Stimulated activated memory B cell treated with anti-CD40 and anti-IgM and Interleukin-4, amounts not matched to agents 10 μg/mL and 1 μg/mL and 100 μg/mL, for 72 hours (primary cell): ENCODE measurements around the gene NXT2.

Source experiments
- ATAC-seq: fragments of 150-1000 bp; cut with Tn5 transposase; 2 replicates; pipeline ENCODE4 v1.10.0; 2021
- H3K27ac Mint-ChIP-seq: one replicate; pipeline ENCODE4 v1.8.0; 2022; ENCODE audit warnings: mild to moderate bottlenecking, mixed read lengths
- H3K27me3 Mint-ChIP-seq: one replicate; pipeline ENCODE4 v1.8.0; 2022; ENCODE audit warnings: mixed read lengths
- H3K36me3 Mint-ChIP-seq: one replicate; pipeline ENCODE4 v1.8.0; 2022; ENCODE audit warnings: mixed read lengths
- H3K4me1 Mint-ChIP-seq: one replicate; pipeline ENCODE4 v1.8.0; 2022; ENCODE audit warnings: mixed read lengths
- H3K4me3 Mint-ChIP-seq: one replicate; pipeline ENCODE4 v1.8.0; 2022; ENCODE audit warnings: mild to moderate bottlenecking, moderate library complexity, mixed read lengths
- H3K9me3 Mint-ChIP-seq: one replicate; pipeline ENCODE4 v1.8.0; 2022; ENCODE audit warnings: mixed read lengths

NXT2 gene

GRCh38 chrX:109577055-109577454 is 40.4 kb downstream of the NXT2 start:
- peaks cover 4% of the 10 kb centered on the region for H3K9me3 Mint-ChIP-seq
- no peaks in the 10 kb centered on the region for H3K4me1 Mint-ChIP-seq
- no peaks in the 10 kb centered on the region for H3K27me3 Mint-ChIP-seq
- no peak overlapping the region for H3K27ac Mint-ChIP-seq
- H3K36me3 Mint-ChIP-seq = no peaks in the 10 kb centered on the region
- no peak overlapping the region for H3K4me3 Mint-ChIP-seq
- no peak for ATAC-seq

GRCh38 chrX:109578916-109579315 is 42.3 kb downstream of the NXT2 start:
- H3K4me1 Mint-ChIP-seq = no peaks in the 10 kb centered on the region

GRCh38 chrX:109585488-109585887 is 48.8 kb downstream of the NXT2 start:
- ATAC-seq = no peak
- no peak overlapping the region for H3K27ac Mint-ChIP-seq
- no peak overlapping the region for H3K4me3 Mint-ChIP-seq
- no peaks in the 10 kb centered on the region for H3K9me3 Mint-ChIP-seq
- H3K4me1 Mint-ChIP-seq = no peaks in the 10 kb centered on the region
- no peaks in the 10 kb centered on the region for H3K36me3 Mint-ChIP-seq
- H3K27me3 Mint-ChIP-seq = no peaks in the 10 kb centered on the region

More at GRCh38 chrX:109578916-109579315, 42.3 kb downstream of the NXT2 start:
- Mint-ChIP-seq H3K27me3 (no peaks in the 10 kb centered on the region), H3K27ac (no peak overlapping the region), H3K36me3 (no peaks in the 10 kb centered on the region), H3K4me3 (no peak overlapping the region), H3K9me3 (no peaks in the 10 kb centered on the region)
- no peak for ATAC-seq

GRCh38 chrX:109590176-109590575 is 53.5 kb downstream of the NXT2 start:
- Mint-ChIP-seq H3K27me3 (no peaks in the 10 kb centered on the region), H3K36me3 (no peaks in the 10 kb centered on the region), H3K4me3 (no peak overlapping the region), H3K4me1 (no peaks in the 10 kb centered on the region), H3K9me3 (no peaks in the 10 kb centered on the region), H3K27ac (no peak overlapping the region)
- ATAC-seq = no peak
